ENCODE measurements around the gene RNU1-4.
"Not testable (repeated sequence)": the region's sequence is repeated elsewhere in the genome, so short reads cannot be mapped to it uniquely, and the experiment has no call there.

- not testable (repeated sequence) for TF ChIP-seq POLR2A (IDR thresholded peaks at IDR 0.05)
- TF ChIP-seq, protein P1, sequence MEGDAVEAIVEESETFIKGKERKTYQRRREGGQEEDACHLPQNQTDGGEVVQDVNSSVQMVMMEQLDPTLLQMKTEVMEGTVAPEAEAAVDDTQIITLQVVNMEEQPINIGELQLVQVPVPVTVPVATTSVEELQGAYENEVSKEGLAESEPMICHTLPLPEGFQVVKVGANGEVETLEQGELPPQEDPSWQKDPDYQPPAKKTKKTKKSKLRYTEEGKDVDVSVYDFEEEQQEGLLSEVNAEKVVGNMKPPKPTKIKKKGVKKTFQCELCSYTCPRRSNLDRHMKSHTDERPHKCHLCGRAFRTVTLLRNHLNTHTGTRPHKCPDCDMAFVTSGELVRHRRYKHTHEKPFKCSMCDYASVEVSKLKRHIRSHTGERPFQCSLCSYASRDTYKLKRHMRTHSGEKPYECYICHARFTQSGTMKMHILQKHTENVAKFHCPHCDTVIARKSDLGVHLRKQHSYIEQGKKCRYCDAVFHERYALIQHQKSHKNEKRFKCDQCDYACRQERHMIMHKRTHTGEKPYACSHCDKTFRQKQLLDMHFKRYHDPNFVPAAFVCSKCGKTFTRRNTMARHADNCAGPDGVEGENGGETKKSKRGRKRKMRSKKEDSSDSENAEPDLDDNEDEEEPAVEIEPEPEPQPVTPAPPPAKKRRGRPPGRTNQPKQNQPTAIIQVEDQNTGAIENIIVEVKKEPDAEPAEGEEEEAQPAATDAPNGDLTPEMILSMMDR (IDR thresholded peaks at IDR 0.05), result not testable (repeated sequence)
These were observed 32.9 kb downstream of the RNU1-4 start for GRCh38 chr1:16773205-16773596.
